A673 (cell line): ENCODE results near the gene PPP1R37. TPM values are rescaled to one million over a fixed set of nuclear protein-coding genes. Genes with fewer than 3 reads are reported as not detected.

ENCODE experiments used
- BruUV-seq: library from RNA; stranded (reverse); fragments of 400-500 nt; replicated peaks from 2 replicates; lab custom pipeline; 2021; lab: Mats Ljungman, UMichigan
- CTCF ChIA-PET: fragments of 300-600 bp; sonication (Branson Sonifier 250); formaldehyde crosslinking; loops from one replicate; lab custom pipeline; 2022; ENCODE audit warnings: antibody characterized with exemption; lab: Charles Lee
- POLR2A ChIA-PET: fragments of 300-600 bp; sonication (Branson Sonifier 250); formaldehyde crosslinking; loops from one replicate; lab custom pipeline; 2022; ENCODE audit warnings: antibody characterized with exemption; ENCODE audit not compliant: low non-redundant PET; lab: Charles Lee
- DNase-seq: peaks from one replicate; pipeline ENCODE4 v3.0.0-alpha.2; 2015; ENCODE audit warnings: low spot score
- H3K27ac ChIP-seq: fragments of 200-600 bp; sonication (generic); 2 replicates; pipeline ENCODE4 v1.5.1; 2016; ENCODE audit warnings: mixed run types, low read depth, mild to moderate bottlenecking, mixed read lengths, antibody characterized with exemption, low read length; ENCODE audit not compliant: poor library complexity, severe bottlenecking
- H3K27me3 ChIP-seq: fragments of 200-600 bp; sonication (generic); replicated peaks from 2 replicates; pipeline ENCODE4 v1.6.1; 2017; ENCODE audit warnings: mixed run types, low read depth, mild to moderate bottlenecking, mixed read lengths, antibody characterized with exemption, low read length; ENCODE audit not compliant: insufficient read depth, poor library complexity
- H3K36me3 ChIP-seq: fragments of 200-600 bp; sonication (generic); 2 replicates; pipeline ENCODE4 v1.6.1; 2016; ENCODE audit warnings: mixed run types, mild to moderate bottlenecking, mixed read lengths, antibody characterized with exemption, low read length; ENCODE audit not compliant: insufficient read depth, poor library complexity, severe bottlenecking
- H3K4me1 ChIP-seq: fragments of 200-600 bp; sonication (generic); 2 replicates; pipeline ENCODE4 v1.6.1; 2017; ENCODE audit warnings: mixed run types, mild to moderate bottlenecking, mixed read lengths, antibody characterized with exemption, low read length; ENCODE audit not compliant: insufficient read depth, poor library complexity, severe bottlenecking
- H3K4me3 ChIP-seq: fragments of 200-600 bp; sonication (generic); 2 replicates; pipeline ENCODE4 v1.5.1; 2016; ENCODE audit warnings: low read depth, mixed run types, mild to moderate bottlenecking, mixed read lengths, low read length; ENCODE audit not compliant: poor library complexity, severe bottlenecking
- H3K9me3 ChIP-seq: fragments of 200-600 bp; sonication (generic); 2 replicates; pipeline ENCODE4 v1.6.1; 2016; ENCODE audit warnings: mixed run types, low read depth, mild to moderate bottlenecking, mixed read lengths, antibody characterized with exemption, low read length; ENCODE audit not compliant: poor library complexity, severe bottlenecking
- CTCF ChIP-seq: fragments of 300-800, 200-600 bp; sonication (generic); conservative IDR thresholded peaks from 2 replicates; pipeline ENCODE4 v1.5.1; 2017; ENCODE audit warnings: low read depth, mild to moderate bottlenecking, antibody characterized with exemption, low read length, moderate library complexity, mixed read lengths
- EZH2 ChIP-seq: fragments of 200-600 bp; sonication (generic); IDR thresholded peaks from 2 replicates; pipeline ENCODE4 v1.6.1; 2017; ENCODE audit warnings: borderline replicate concordance, low read depth, mild to moderate bottlenecking, mixed read lengths, antibody characterized with exemption, low read length; ENCODE audit not compliant: poor library complexity, severe bottlenecking
- intact Hi-C: fragments of 100-400 bp; cut with micrococcal nuclease; formaldehyde crosslinking; loops from one replicate; pipeline ENCODE4 v1.10.0; 2022; ENCODE audit not compliant: unreplicated experiment
- total RNA-seq: library from RNA; stranded (reverse); gene quantifications from 2 replicates; pipeline ENCODE4 v1.2.3, GENCODE V29; 2021

PPP1R37 gene
- total RNA-seq, 1 experiment from 2014 or later, result 34.0 TPM

DNA sequence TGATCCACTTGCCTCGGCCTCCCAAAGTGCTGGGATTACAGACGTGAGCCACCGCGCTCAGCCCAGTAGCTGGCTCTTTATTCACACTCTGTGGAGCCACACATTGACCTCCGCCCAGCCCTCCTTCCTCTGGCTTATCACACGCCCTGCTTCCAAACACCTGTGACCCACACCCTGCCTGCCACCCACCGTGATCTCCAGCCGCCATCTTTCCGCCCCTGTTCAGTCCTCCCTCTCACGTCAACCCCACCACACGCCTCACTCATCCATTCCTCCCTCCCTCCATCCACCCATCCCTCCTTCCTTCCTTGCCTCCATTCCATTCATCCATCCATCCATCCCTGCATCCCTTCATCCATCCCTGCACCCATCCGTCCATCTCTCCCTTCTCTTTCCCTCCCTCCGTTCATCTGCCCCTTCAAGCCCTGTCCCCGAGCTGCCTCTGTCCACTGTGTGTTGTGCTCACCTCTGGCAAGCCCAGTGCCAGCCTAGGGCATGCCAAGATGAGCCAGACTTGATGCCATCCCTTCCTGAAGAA, 34.3 kb upstream of the PPP1R37 start:
- H3K36me3 ChIP-seq, result peaks cover 64% of the 10 kb centered on the region

DNA sequence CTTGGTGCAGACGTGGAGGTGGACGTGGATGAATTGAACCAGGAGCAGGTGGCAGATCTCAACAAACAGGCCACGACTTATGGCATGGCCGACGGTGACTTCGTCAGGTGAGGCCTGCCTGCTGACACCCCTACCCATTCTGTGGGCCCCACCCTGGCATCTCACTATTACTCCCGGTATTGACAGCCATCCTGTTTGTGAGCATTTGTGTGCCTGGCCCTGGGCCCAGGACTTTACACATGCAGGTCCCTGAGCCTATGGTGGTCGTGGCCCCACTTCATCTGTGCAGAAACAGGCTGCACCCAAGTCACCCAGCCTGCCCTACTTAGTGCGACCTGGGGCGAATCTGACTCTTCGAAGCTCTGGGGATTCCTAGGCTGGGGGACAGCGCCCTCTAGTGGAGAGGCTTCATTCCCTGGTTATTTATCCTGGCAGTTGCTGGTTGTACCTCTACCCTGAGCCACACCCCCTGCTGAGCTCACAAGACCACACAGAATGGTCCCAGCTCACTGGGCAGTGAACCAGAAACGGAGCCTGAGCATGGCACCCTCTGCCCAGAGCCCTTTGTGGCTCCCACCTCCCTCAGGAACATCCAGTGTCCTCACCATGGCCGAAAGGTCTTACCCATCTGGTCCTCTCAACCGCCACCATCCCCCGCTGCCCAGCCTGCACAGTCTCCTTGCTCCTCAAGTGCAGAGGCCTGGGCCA, 33.6 kb upstream of the PPP1R37 start:
- Histone ChIP-seq H3K9me3 (no peaks in the 10 kb centered on the region), H3K4me1 (no peaks in the 10 kb centered on the region), H3K4me3 (no peak overlapping the region), H3K36me3 (peaks cover 68% of the 10 kb centered on the region), H3K27ac (no peak overlapping the region), H3K27me3 (no peaks in the 10 kb centered on the region)
- TF ChIP-seq EZH2 (no peak), CTCF (peak; percentile 89)
- ChIA-PET CTCF (interaction anchor here (0.6 to 1.4 kb wide), 7 partner anchors 8 to 154 kb away, joined by 3 to 16 read pairs (median 3); partner anchors contain the start of genes APOE and CLASRP), POLR2A (no interaction called here)
- DNase-seq, result peak; percentile 78
- no TSS peak for BruUV-seq
- intact Hi-C loops, result no loop called here

More for the DNA sequence above, 34.3 kb upstream of the PPP1R37 start:
- Histone ChIP-seq H3K4me3 (no peak overlapping the region), H3K4me1 (no peaks in the 10 kb centered on the region), H3K9me3 (no peaks in the 10 kb centered on the region), H3K27me3 (no peaks in the 10 kb centered on the region), H3K27ac (no peak overlapping the region)
- POLR2A ChIA-PET, result no interaction called here
- CTCF ChIA-PET, result interaction anchor here (0.6 to 1.4 kb wide), 4 partner anchors 13 to 90 kb away, joined by 3 to 16 read pairs (median 10); partner anchors contain the start of gene CLASRP
- BruUV-seq, result no TSS peak
- TF ChIP-seq CTCF (no peak), EZH2 (no peak)
- intact Hi-C loops, result no loop called here
- no peak for DNase-seq

DNA sequence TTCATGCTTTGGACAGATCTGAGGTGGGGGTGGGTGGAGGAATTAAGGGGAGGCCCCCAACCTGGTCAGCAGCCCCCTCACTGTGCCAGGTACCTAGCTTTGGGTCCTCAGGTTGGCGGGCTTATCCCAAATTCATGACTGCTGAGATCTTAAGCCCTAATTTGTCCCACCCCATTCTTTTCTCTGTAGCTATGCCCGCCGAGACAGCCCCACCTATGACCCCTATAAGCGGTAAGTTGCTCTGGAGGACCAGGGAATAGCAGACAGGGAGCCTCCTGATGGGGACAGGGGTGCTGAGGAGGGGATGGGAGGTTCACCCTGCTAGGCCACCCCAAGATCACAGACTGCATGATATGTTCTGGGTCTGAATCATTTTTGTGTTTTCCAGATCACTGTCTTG, 31.0 kb upstream of the PPP1R37 start:
- H3K27ac ChIP-seq, result no peak overlapping the region
- intact Hi-C loops, result no loop called here
- ChIA-PET POLR2A (no interaction called here), CTCF (no interaction called here)
- H3K36me3 ChIP-seq, result peaks cover 67% of the 10 kb centered on the region
- no peak overlapping the region for H3K4me3 ChIP-seq
- H3K4me1 ChIP-seq, result no peaks in the 10 kb centered on the region
- no peaks in the 10 kb centered on the region for H3K27me3 ChIP-seq
- no TSS peak for BruUV-seq
- DNase-seq, result no peak
- TF ChIP-seq EZH2, result no peak
- TF ChIP-seq CTCF, result no peak
- no peaks in the 10 kb centered on the region for H3K9me3 ChIP-seq
